CD14-positive monocyte (primary cell): ENCODE data around the gene RHOU. TPM values are rescaled to one million over a fixed set of nuclear protein-coding genes. Genes with fewer than 3 reads are reported as not detected.
A peak's percentile ranks its signal among the peaks of the same experiment; 100 is the strongest.

Experiments
- DNase-seq, 3 donors: peaks; one replicate each; pipeline ENCODE4 v3.0.0-alpha.2; 2011 to 2022
- H2AFZ ChIP-seq: 2 replicates; pipeline ENCODE4 v1.6.0; 2012; ENCODE audit warnings: mild to moderate bottlenecking, low read depth, low read length, inconsistent platforms; ENCODE audit not compliant: insufficient read depth, poor library complexity, severe bottlenecking
- H3K27ac ChIP-seq, 2 donors: 1 replicate in 1 of 2; 2 replicates in 1 of 2; pipeline ENCODE4 v1.5.1; 2012 to 2013; ENCODE audit warnings: low read length in 2 of 2, control low read depth in 1 of 2, inconsistent platforms in 1 of 2, low read depth in 1 of 2, mild to moderate bottlenecking in 1 of 2
- H3K27me3 ChIP-seq, 2 donors: one replicate each; pipeline versions ENCODE4 v1.6.0 to v1.6.1; 2011 to 2013; ENCODE audit warnings: low read length in 2 of 2; ENCODE audit not compliant: control insufficient read depth in 2 of 2, insufficient read depth in 2 of 2
- H3K36me3 ChIP-seq, 2 donors: replicated peaks in 1 of 2; 1 replicate in 1 of 2; 2 replicates in 1 of 2; pipeline versions ENCODE4 v1.5.1 to v1.6.1; 2012 to 2013; ENCODE audit warnings: low read length in 2 of 2, control low read depth in 1 of 2, inconsistent platforms in 1 of 2, mild to moderate bottlenecking in 1 of 2; ENCODE audit not compliant: insufficient read depth in 2 of 2, control insufficient read depth in 1 of 2
- H3K4me1 ChIP-seq, 2 donors: 1 replicate in 1 of 2; 2 replicates in 1 of 2; pipeline versions ENCODE4 v1.5.1 to v1.6.1; 2012 to 2013; ENCODE audit warnings: low read length in 2 of 2, control low read depth in 1 of 2, inconsistent platforms in 1 of 2, mild to moderate bottlenecking in 1 of 2, moderate library complexity in 1 of 2; ENCODE audit not compliant: insufficient read depth in 2 of 2, control insufficient read depth in 1 of 2
- H3K4me2 ChIP-seq: replicated peaks from 2 replicates; pipeline ENCODE3; 2012; ENCODE audit warnings: low read length, moderate library complexity, mild to moderate bottlenecking; ENCODE audit not compliant: poor library complexity, severe bottlenecking; ENCODE audit errors: extremely low read depth
- H3K4me3 ChIP-seq, 3 experiments: fragments of 200-600 bp in 1 of 3; sonication (generic) in 1 of 3; replicated peaks in 1 of 3; 1 replicate in 2 of 3; 2 replicates in 1 of 3; pipeline ENCODE4 v1.5.1; 2011 to 2013; ENCODE audit warnings: low read length in 3 of 3, mild to moderate bottlenecking in 3 of 3, control low read depth in 2 of 3, low read depth in 2 of 3, inconsistent platforms in 1 of 3, moderate library complexity in 1 of 3
- H3K79me2 ChIP-seq: 2 replicates; pipeline ENCODE4 v1.6.0; 2012; ENCODE audit warnings: mild to moderate bottlenecking, control low read depth, inconsistent platforms, low read length, moderate library complexity; ENCODE audit not compliant: insufficient read depth
- H3K9ac ChIP-seq: 2 replicates; pipeline ENCODE4 v1.6.0; 2017; ENCODE audit warnings: low read length, mild to moderate bottlenecking; ENCODE audit not compliant: insufficient read depth, poor library complexity, severe bottlenecking
- H3K9me3 ChIP-seq, 2 donors: replicated peaks in 1 of 2; 1 replicate in 1 of 2; 2 replicates in 1 of 2; pipeline versions ENCODE4 v1.5.1 to v1.6.1; 2012 to 2013; ENCODE audit warnings: low read length in 2 of 2, control low read depth in 1 of 2; ENCODE audit not compliant: control insufficient read depth in 1 of 2, insufficient read depth in 1 of 2
- H4K20me1 ChIP-seq: 2 replicates; pipeline ENCODE4 v1.6.0; 2012; ENCODE audit warnings: mild to moderate bottlenecking, low read length, control low read depth, moderate library complexity; ENCODE audit not compliant: insufficient read depth
- H3K27ac Mint-ChIP-seq, 7 donors: one replicate each; pipeline ENCODE4 v1.8.0; 2020; ENCODE audit warnings: mild to moderate bottlenecking in 7 of 7, mixed read lengths in 7 of 7, moderate library complexity in 6 of 7, inconsistent platforms in 2 of 7
- H3K27me3 Mint-ChIP-seq, 3 donors: one replicate each; pipeline ENCODE4 v1.8.0; 2021 to 2022; ENCODE audit warnings: low read depth in 3 of 3, mild to moderate bottlenecking in 3 of 3, mixed read lengths in 3 of 3, moderate library complexity in 3 of 3, inconsistent platforms in 1 of 3
- H3K36me3 Mint-ChIP-seq, 2 donors: one replicate each; pipeline ENCODE4 v1.8.0; 2020; ENCODE audit warnings: mixed read lengths in 2 of 2, inconsistent platforms in 1 of 2, mild to moderate bottlenecking in 1 of 2
- H3K4me1 Mint-ChIP-seq: one replicate; pipeline ENCODE4 v1.8.0; 2020; ENCODE audit warnings: mild to moderate bottlenecking, mixed read lengths
- H3K4me3 Mint-ChIP-seq, 2 donors: one replicate each; pipeline ENCODE4 v1.8.0; 2020; ENCODE audit warnings: mild to moderate bottlenecking in 2 of 2, mixed read lengths in 2 of 2, moderate library complexity in 1 of 2
- H3K9me3 Mint-ChIP-seq, 7 donors: one replicate each; pipeline ENCODE4 v1.8.0; 2020 to 2022; ENCODE audit warnings: mixed read lengths in 7 of 7, mild to moderate bottlenecking in 6 of 7, moderate library complexity in 6 of 7, inconsistent platforms in 2 of 7
- CTCF ChIP-seq: fragments of 200-600 bp; IDR thresholded peaks from one replicate; pipeline ENCODE4 v1.8.0; 2022; ENCODE audit warnings: antibody characterized with exemption, mild to moderate bottlenecking
- whole genome bisulfite sequencing: methylation state at CpG from one replicate; pipeline ENCODE4 v1.1.5; 2013; ENCODE audit warnings: missing lambda C conversion rate; ENCODE audit not compliant: insufficient coverage; 5-methylcytosine and 5-hydroxymethylcytosine counted together
- intact Hi-C, 2 donors: fragments of 100-400 bp; cut with micrococcal nuclease; formaldehyde crosslinking; loops; one replicate each; pipeline versions ENCODE4 v1.15.0 to v1.15.1; 2023
- polyA plus RNA-seq, 3 donors: library from polyadenylated mRNA; depleted of rRNA in 1 of 3; unstranded in 2 of 3; stranded (reverse) in 1 of 3; fragments of 300-500 nt in 2 of 3; fragments of >200 nt in 1 of 3; fragmentation: Illumina TruSeq in 2 of 3; gene quantifications; 1 replicate in 2 of 3; 2 replicates in 1 of 3; pipeline ENCODE4 v1.2.3, GENCODE V29; 2012 to 2021

RHOU gene
- polyA plus RNA-seq, 3 donors = 4.1 to 11.6 (median 4.8) TPM

GRCh38 chr1:228745497-228745896, 10.2 kb downstream of the RHOU start:
- Histone ChIP-seq H3K36me3 (peaks cover 34 to 70% of the 10 kb centered on the region in 2 donors), H3K79me2 (peaks cover 43% of the 10 kb centered on the region), H3K4me1 (peaks cover 8 to 15% of the 10 kb centered on the region in 2 donors), H3K27ac (no peak overlapping the region), H3K27me3 (no peaks in the 10 kb centered on the region), H2AFZ (no peak overlapping the region), H3K9ac (no peak overlapping the region), H3K9me3 (no peaks in the 10 kb centered on the region), H3K4me3 (no peak overlapping the region), H4K20me1 (peaks cover 53% of the 10 kb centered on the region), H3K4me2 (no peak overlapping the region)
- Mint-ChIP-seq H3K4me1 (peaks cover 19% of the 10 kb centered on the region), H3K27ac (no peak overlapping the region), H3K36me3 (peaks cover 55 to 62% of the 10 kb centered on the region in 2 donors), H3K4me3 (no peak overlapping the region), H3K9me3 (peaks cover 0 to 2% (median 0%) of the 10 kb centered on the region in 7 donors), H3K27me3 (peaks cover 0 to 2% (median 1%) of the 10 kb centered on the region in 3 donors)
- no peak for TF ChIP-seq CTCF
- WGBS = no CpG with 5 or more reads among the region's 4 CpGs
- DNase-seq = no peak
- intact Hi-C loops = no loop called here

- 100% methylated on average over 2 of the region's 3 CpGs for WGBS
- Histone ChIP-seq H2AFZ (no peak overlapping the region), H3K4me1 (peaks cover 12 to 13% of the 10 kb centered on the region in 2 donors), H3K27ac (no peak overlapping the region), H4K20me1 (peaks cover 33% of the 10 kb centered on the region), H3K4me3 (no peak overlapping the region), H3K27me3 (no peaks in the 10 kb centered on the region), H3K9ac (no peak overlapping the region), H3K79me2 (peaks cover 24% of the 10 kb centered on the region), H3K9me3 (no peaks in the 10 kb centered on the region), H3K36me3 (peaks cover 33 to 51% of the 10 kb centered on the region in 2 donors), H3K4me2 (no peak overlapping the region)
- intact Hi-C loops = no loop called here
- Mint-ChIP-seq H3K4me1 (peaks cover 15% of the 10 kb centered on the region), H3K36me3 (peaks cover 42 to 50% of the 10 kb centered on the region in 2 donors), H3K9me3 (peaks cover 0 to 2% (median 0%) of the 10 kb centered on the region in 7 donors), H3K27ac (peak overlapping the region in 1 of 7 donors; percentile 69), H3K4me3 (no peak overlapping the region), H3K27me3 (peaks cover 0 to 2% (median 1%) of the 10 kb centered on the region in 3 donors)
- TF ChIP-seq CTCF = no peak
- DNase-seq = no peak
Observed at GRCh38 chr1:228747301-228747935, 12.1 kb downstream of the RHOU start.
